HepG2 (cell line): Measurements from ENCODE around the gene ZBTB45. TPM values are rescaled to one million over a fixed set of nuclear protein-coding genes. Genes with fewer than 3 reads are reported as not detected.

Experiments used
- CERS6 ChIP-seq: sonication (generic); formaldehyde crosslinking; IDR thresholded peaks from 2 replicates; pipeline ENCODE4 v1.5.0; 2020; ENCODE audit warnings: missing genetic modification reagents
- DRAP1 ChIP-seq: IDR thresholded peaks from 2 replicates; pipeline ENCODE4 v1.6.1; 2016; ENCODE audit warnings: missing genetic modification reagents, missing compliant biosample characterization
- GLMP ChIP-seq: sonication (generic); formaldehyde crosslinking; IDR thresholded peaks from 2 replicates; pipeline ENCODE4 v1.9.0; 2021; ENCODE audit warnings: missing genetic modification reagents, mild to moderate bottlenecking, borderline replicate concordance
- GMEB1 ChIP-seq: sonication (generic); formaldehyde crosslinking; IDR thresholded peaks from 2 replicates; pipeline ENCODE4 v1.5.1; 2020; ENCODE audit warnings: missing genetic modification reagents, mild to moderate bottlenecking, borderline replicate concordance
- HES4 ChIP-seq: sonication (generic); formaldehyde crosslinking; IDR thresholded peaks from 2 replicates; pipeline ENCODE4 v1.9.0; 2021; ENCODE audit warnings: mild to moderate bottlenecking, missing genetic modification reagents, borderline replicate concordance
- KAT2B ChIP-seq: fragments of 150-350 bp; IDR thresholded peaks from 2 replicates; pipeline ENCODE4 v1.6.1; 2014; ENCODE audit warnings: low read depth, low read length, borderline replicate concordance
- RFXANK ChIP-seq: IDR thresholded peaks from 2 replicates; pipeline ENCODE4 v1.6.1; 2016
- SYNCRIP ChIP-seq: fragments of 200-400 bp; formaldehyde crosslinking; IDR thresholded peaks from 2 replicates; pipeline ENCODE4 v1.6.1; 2018; ENCODE audit warnings: mild to moderate bottlenecking, low read depth, low read length; ENCODE audit not compliant: insufficient read depth
- THRA ChIP-seq: sonication (generic); formaldehyde crosslinking; IDR thresholded peaks from 2 replicates; pipeline ENCODE4 v1.4.0; 2020; ENCODE audit warnings: missing genetic modification reagents, borderline replicate concordance
- ZNF142 ChIP-seq: sonication (generic); formaldehyde crosslinking; IDR thresholded peaks from 2 replicates; pipeline ENCODE4 v1.4.0; 2020; ENCODE audit warnings: missing genetic modification reagents
- ZNF530 ChIP-seq: sonication (generic); formaldehyde crosslinking; IDR thresholded peaks from 2 replicates; pipeline ENCODE4 v1.5.0; 2020; ENCODE audit warnings: low read depth, mild to moderate bottlenecking, missing genetic modification reagents
- ZNF614 ChIP-seq: IDR thresholded peaks from 2 replicates; pipeline ENCODE4 v1.6.1; 2018; ENCODE audit warnings: missing biosample characterization, missing genetic modification reagents, inconsistent platforms, borderline replicate concordance
- ZNF784 ChIP-seq: sonication (generic); formaldehyde crosslinking; IDR thresholded peaks from 2 replicates; pipeline ENCODE4 v1.5.1; 2020; ENCODE audit warnings: missing genetic modification reagents, mild to moderate bottlenecking, borderline replicate concordance
- ZNF816 ChIP-seq: sonication (generic); formaldehyde crosslinking; IDR thresholded peaks from 2 replicates; pipeline ENCODE4 v1.8.0; 2022; ENCODE audit warnings: missing genetic modification reagents, mild to moderate bottlenecking, borderline replicate concordance
- polyA plus RNA-seq, 8 experiments: library from polyadenylated mRNA; depleted of rRNA in 3 of 8; stranded (reverse) in 7 of 8; unstranded in 1 of 8; fragments of >200 nt; fragmentation: Illumina TruSeq in 4 of 8; extraction: Trizol in 4 of 8; gene quantifications; 2 replicates each; pipeline versions ENCODE4 v1.2.1 to v1.2.3, GENCODE V29; 2011 to 2016; ENCODE audit warnings: low read depth in 4 of 8, missing spikeins in 1 of 8, mixed read lengths in 1 of 8; ENCODE audit not compliant: insufficient read depth in 1 of 8
- total RNA-seq, 5 experiments: library from RNA; depleted of rRNA; stranded (reverse); fragments of >200 nt; fragmentation: Illumina TruSeq; extraction: Trizol; gene quantifications; 2 replicates each; pipeline ENCODE4 v1.2.3, GENCODE V29; 2016; ENCODE audit warnings: low read depth in 1 of 5

ZBTB45 gene
- total and polyA plus RNA-seq, 2 of the 13 experiments (the other 11 are each of a cell fraction or from before 2014, with no cell fraction given): 3.0 to 3.7 TPM

GRCh38 chr19:58519355-58520256, at the start of gene ZBTB45 (continued):
- no peak for TF ChIP-seq GLMP (CRISPR knock-in tag)
- no peak for TF ChIP-seq ZNF530 (CRISPR knock-in tag)
- peak; percentile 98 for TF ChIP-seq ZNF784 (CRISPR knock-in tag)
- TF ChIP-seq THRA (CRISPR knock-in tag): peak; percentile 59; the same call in 1 of the 2 replicates
- TF ChIP-seq CERS6 (CRISPR knock-in tag): no peak
- peak; percentile 66 for TF ChIP-seq ZNF142 (CRISPR knock-in tag)
- peak; percentile 83 for TF ChIP-seq RFXANK (CRISPR knock-in tag)
- TF ChIP-seq GMEB1 (CRISPR knock-in tag): peak; percentile 97
- no peak for TF ChIP-seq KAT2B
- TF ChIP-seq SYNCRIP: no peak
- 0 out of 2 replicates have a peak, but pooled peaks have one; percentile 53 for TF ChIP-seq HES4 (CRISPR knock-in tag)
- no peak; the same call in 1 of the 2 replicates for TF ChIP-seq ZNF816
- peak; percentile 85 for TF ChIP-seq DRAP1 (CRISPR knock-in tag)
- TF ChIP-seq ZNF614: peak; percentile 86
